D341Med (cell line): ENCODE data around the gene GATD1.

Source experiments
- DNase-seq: peaks from one replicate; pipeline ENCODE4 v3.0.0; 2012; ENCODE audit warnings: low spot score

Gene GATD1

GRCh38 chr11:812390-812789 is 35.1 kb upstream of the GATD1 start:
- DNase-seq: no peak

GRCh38 chr11:811446-812245 is 34.4 kb upstream of the GATD1 start:
- DNase-seq: no peak

GRCh38 chr11:810040-810567 is 32.8 kb upstream of the GATD1 start:
- DNase-seq: no peak

GRCh38 chr11:809287-810039 is 32.2 kb upstream of the GATD1 start, which contains the start of gene RPLP2:
TSS of gene RPLP2 (plus strand) at chr11:809967. CDS start at chr11:810235, 268 bp downstream.
- peak; percentile 93 for DNase-seq

- DNase-seq: no peak
Observed at GRCh38 chr11:808427-809286, 31.4 kb upstream of the GATD1 start.

GRCh38 chr11:804599-804964 is 27.3 kb upstream of the GATD1 start:
- DNase-seq: no peak

- no peak for DNase-seq
Observed at GRCh38 chr11:803770-804598, 26.7 kb upstream of the GATD1 start.

GRCh38 chr11:803467-803742 is 26.1 kb upstream of the GATD1 start:
- no peak for DNase-seq

GRCh38 chr11:802693-803466 is 25.6 kb upstream of the GATD1 start:
- no peak for DNase-seq

- no peak for DNase-seq
Observed at GRCh38 chr11:802018-802617, 24.8 kb upstream of the GATD1 start.

- DNase-seq: no peak
Observed at GRCh38 chr11:801097-801780, 24.0 kb upstream of the GATD1 start.

GRCh38 chr11:800473-800872 is 23.2 kb upstream of the GATD1 start:
- no peak for DNase-seq

GRCh38 chr11:799641-800316 is 22.5 kb upstream of the GATD1 start:
- no peak for DNase-seq

GRCh38 chr11:798093-798713 is 20.9 kb upstream of the GATD1 start, which contains the start of gene SLC25A22:
TSS of gene SLC25A22 (minus strand) at chr11:798281. CDS start at chr11:795006, 3,275 bp downstream.
- DNase-seq: peak; percentile 93

GRCh38 chr11:797296-798092 is 20.2 kb upstream of the GATD1 start:
- DNase-seq: peak; percentile 87

GRCh38 chr11:796565-797295 is 19.4 kb upstream of the GATD1 start:
- no peak for DNase-seq
